GM23338 (cell line): ENCODE measurements around the gene LRRC18. TPM values are rescaled to one million over a fixed set of nuclear protein-coding genes. Genes with fewer than 3 reads are reported as not detected.

Experiments used
- ATAC-seq: fragments of 200-7000 bp; cut with Tn5 transposase; 3 replicates; pipeline ENCODE4 v1.9.1; 2020
- DNase-seq: peaks from one replicate; pipeline ENCODE4 v3.0.0-alpha.2; 2015; ENCODE audit warnings: low spot score
- H2AFZ ChIP-seq: fragments of 200-600 bp; sonication (generic); 2 replicates; pipeline ENCODE4 v1.8.0; 2016; ENCODE audit warnings: antibody characterized with exemption, mild to moderate bottlenecking, moderate library complexity
- H3F3A ChIP-seq: fragments of 200-600 bp; sonication (generic); replicated peaks from 2 replicates; pipeline ENCODE4 v1.8.0; 2017; ENCODE audit warnings: antibody characterized with exemption, mixed run types, low read depth
- H3K27ac ChIP-seq: fragments of 200-600 bp; sonication (generic); 2 replicates; pipeline ENCODE4 v1.6.1; 2016; ENCODE audit warnings: low read depth
- H3K27me3 ChIP-seq: fragments of 200-600 bp; sonication (generic); 2 replicates; pipeline ENCODE4 v1.8.0; 2016; ENCODE audit warnings: mild to moderate bottlenecking, mixed run types, moderate library complexity; ENCODE audit not compliant: insufficient read depth
- H3K36me3 ChIP-seq: fragments of 200-600 bp; sonication (generic); 2 replicates; pipeline ENCODE4 v1.8.0; 2016; ENCODE audit warnings: mild to moderate bottlenecking; ENCODE audit not compliant: insufficient read depth
- H3K4me1 ChIP-seq: fragments of 200-600 bp; sonication (generic); 2 replicates; pipeline ENCODE4 v1.8.0; 2016; ENCODE audit warnings: mild to moderate bottlenecking, moderate library complexity; ENCODE audit not compliant: insufficient read depth
- H3K4me2 ChIP-seq: fragments of 200-600 bp; sonication (generic); 2 replicates; pipeline ENCODE4 v1.7.1; 2017; ENCODE audit warnings: mixed run types
- H3K4me3 ChIP-seq: fragments of 200-600 bp; sonication (generic); 2 replicates; pipeline ENCODE4 v1.6.1; 2016; ENCODE audit warnings: mixed run types
- H3K79me2 ChIP-seq: fragments of 200-600 bp; sonication (generic); replicated peaks from 2 replicates; pipeline ENCODE4 v1.8.0; 2017; ENCODE audit warnings: mild to moderate bottlenecking; ENCODE audit not compliant: insufficient read depth
- H3K9me2 ChIP-seq: fragments of 200-600 bp; sonication (generic); 2 replicates; pipeline ENCODE4 v1.8.0; 2017; ENCODE audit not compliant: insufficient read depth
- H4K20me1 ChIP-seq: fragments of 200-600 bp; sonication (generic); replicated peaks from 2 replicates; pipeline ENCODE4 v1.8.0; 2017; ENCODE audit warnings: mild to moderate bottlenecking; ENCODE audit not compliant: insufficient read depth
- H3K27ac Mint-ChIP-seq: 2 replicates; pipeline ENCODE4 v1.8.0; 2020; ENCODE audit warnings: inconsistent platforms, mild to moderate bottlenecking, moderate library complexity, mixed read lengths
- H3K27me3 Mint-ChIP-seq: 3 replicates; pipeline ENCODE4 v1.8.0; 2022; ENCODE audit warnings: low read depth, mild to moderate bottlenecking, moderate library complexity, mixed read lengths, inconsistent platforms; ENCODE audit not compliant: insufficient read depth, poor library complexity
- H3K36me3 Mint-ChIP-seq: 3 replicates; pipeline ENCODE4 v1.8.0; 2021; ENCODE audit warnings: low read depth, mild to moderate bottlenecking, inconsistent platforms, moderate library complexity, mixed read lengths
- H3K4me1 Mint-ChIP-seq: 3 replicates; pipeline ENCODE4 v1.8.0; 2020; ENCODE audit warnings: mild to moderate bottlenecking, inconsistent platforms, mixed read lengths
- H3K4me3 Mint-ChIP-seq: 3 replicates; pipeline ENCODE4 v1.8.0; 2021; ENCODE audit warnings: moderate library complexity, mild to moderate bottlenecking, inconsistent platforms, mixed read lengths
- H3K9me3 Mint-ChIP-seq: 3 replicates; pipeline ENCODE4 v1.8.0; 2020; ENCODE audit warnings: moderate library complexity, mild to moderate bottlenecking, inconsistent platforms, mixed read lengths
- CTCF ChIP-seq, 2 experiments: fragments of 200-600 bp in 1 of 2; sonication (generic) in 1 of 2; conservative IDR thresholded peaks; 2 replicates each; pipeline versions ENCODE4 v1.5.1 to v1.6.1; 2016 to 2017; ENCODE audit warnings: antibody characterized with exemption in 2 of 2, low read depth in 2 of 2, mild to moderate bottlenecking in 2 of 2, moderate library complexity in 1 of 2
- EZH2 ChIP-seq: fragments of 200-600 bp; sonication (generic); IDR thresholded peaks from one replicate; pipeline ENCODE4 v1.8.0; 2017; ENCODE audit warnings: antibody characterized with exemption, mild to moderate bottlenecking, low read depth; ENCODE audit not compliant: unreplicated experiment
- EZH2phosphoT487 ChIP-seq: fragments of 200-600 bp; sonication (generic); IDR thresholded peaks from one replicate; pipeline ENCODE4 v1.8.1; 2018; ENCODE audit warnings: antibody characterized with exemption; ENCODE audit not compliant: unreplicated experiment
- POLR2AphosphoS5 ChIP-seq: IDR thresholded peaks from 2 replicates; pipeline ENCODE4 v1.6.1; 2016; ENCODE audit warnings: antibody characterized with exemption, low read depth
- ZNF331 ChIP-seq: fragments of 250-450 bp; sonication (Bioruptor Pico); IDR thresholded peaks from 2 replicates; pipeline ENCODE4 v1.5.0; 2020; ENCODE audit warnings: low read depth, mild to moderate bottlenecking, moderate library complexity
- ZNF462 ChIP-seq: fragments of 250-450 bp; sonication (Bioruptor Pico); IDR thresholded peaks from 2 replicates; pipeline ENCODE4 v1.5.0; 2020; ENCODE audit warnings: mild to moderate bottlenecking, moderate library complexity
- polyA plus RNA-seq: library from polyadenylated mRNA; unstranded; fragments of >200 nt; fragmentation: Nextera tagmentation; extraction: Ambion mirVana; gene quantifications from 2 replicates; pipeline ENCODE4 v1.2.1, GENCODE V29; 2016
- total RNA-seq: library from RNA; depleted of rRNA; stranded (reverse); fragments of >200 nt; shearing (Covaris generic); gene quantifications from 2 replicates; pipeline ENCODE4 v1.2.3, GENCODE V29; 2014
- TF ChIP-seq, protein P1 (sequence below): IDR thresholded peaks from 2 replicates; pipeline ENCODE4 v1.6.1; 2016; ENCODE audit warnings: antibody characterized with exemption

LRRC18 gene
- total and polyA plus RNA-seq, 2 experiments from 2014 or later: not detected

DNA sequence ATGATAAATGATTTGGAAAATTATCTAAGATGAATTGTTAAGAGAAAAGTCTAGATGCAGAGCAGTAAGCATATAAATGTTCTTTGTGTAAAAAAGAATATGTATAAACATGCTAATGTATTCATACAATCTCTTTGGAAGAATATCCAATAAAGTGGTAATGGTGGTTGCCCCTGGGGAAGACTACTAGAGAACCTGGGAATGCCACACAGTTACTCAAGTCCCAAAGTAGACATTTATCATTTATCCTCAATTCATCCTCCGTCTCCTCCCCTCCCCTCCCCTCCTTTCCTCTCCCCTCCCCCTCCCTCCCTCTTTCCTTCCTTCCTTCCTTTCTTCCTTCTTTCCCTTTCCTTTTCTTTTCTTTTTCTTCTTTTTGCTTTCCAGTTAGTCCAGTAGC lies 51.7 kb downstream of the LRRC18 start (continued):
- no peak for TF ChIP-seq EZH2phosphoT487
- TF ChIP-seq ZNF331 (CRISPR knock-in tag): no peak
- no peak for TF ChIP-seq POLR2AphosphoS5
- TF ChIP-seq ZNF462: no peak

- H3K27me3 ChIP-seq: no peaks in the 10 kb centered on the region
- Mint-ChIP-seq H3K27me3 (peaks cover 3% of the 10 kb centered on the region), H3K27ac (no peak overlapping the region), H3K36me3 (no peaks in the 10 kb centered on the region), H3K4me3 (no peak overlapping the region), H3K4me1 (peaks cover under 1% of the 10 kb centered on the region; the same call in 2 of the 3 replicates), H3K9me3 (no peaks in the 10 kb centered on the region)
- DNase-seq: peak; percentile 43
- H3K4me2 ChIP-seq: no peak overlapping the region
- H3K27ac ChIP-seq: no peak overlapping the region
- ATAC-seq: peak; percentile 64
- H3K36me3 ChIP-seq: no peaks in the 10 kb centered on the region
- no peak overlapping the region for H3K4me3 ChIP-seq
- no peaks in the 10 kb centered on the region for H3K4me1 ChIP-seq
- no peaks in the 10 kb centered on the region for H3F3A ChIP-seq
- no peak overlapping the region for H2AFZ ChIP-seq
- H3K9me2 ChIP-seq: peaks cover 5% of the 10 kb centered on the region; the same call in 1 of the 2 replicates
- no peaks in the 10 kb centered on the region; the same call in 1 of the 2 replicates for H4K20me1 ChIP-seq
- no peaks in the 10 kb centered on the region for H3K79me2 ChIP-seq
- TF ChIP-seq, protein P1, sequence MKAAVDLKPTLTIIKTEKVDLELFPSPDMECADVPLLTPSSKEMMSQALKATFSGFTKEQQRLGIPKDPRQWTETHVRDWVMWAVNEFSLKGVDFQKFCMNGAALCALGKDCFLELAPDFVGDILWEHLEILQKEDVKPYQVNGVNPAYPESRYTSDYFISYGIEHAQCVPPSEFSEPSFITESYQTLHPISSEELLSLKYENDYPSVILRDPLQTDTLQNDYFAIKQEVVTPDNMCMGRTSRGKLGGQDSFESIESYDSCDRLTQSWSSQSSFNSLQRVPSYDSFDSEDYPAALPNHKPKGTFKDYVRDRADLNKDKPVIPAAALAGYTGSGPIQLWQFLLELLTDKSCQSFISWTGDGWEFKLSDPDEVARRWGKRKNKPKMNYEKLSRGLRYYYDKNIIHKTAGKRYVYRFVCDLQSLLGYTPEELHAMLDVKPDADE: no peak
- TF ChIP-seq CTCF (conservative IDR thresholded peaks at IDR 0.05; ENCODE audit: low read depth in 2 of 2) (peak; percentile 46 to 77), EZH2 (no peak), ZNF462 (no peak)
Measured at GRCh38 chr10:48885376-48885775, 54.3 kb downstream of the LRRC18 start.
